Mucosa of gallbladder (tissue), 1 donor: ENCODE measurements around the gene ATP6V1C2. TPM values are rescaled to one million over a fixed set of nuclear protein-coding genes. Genes with fewer than 3 reads are reported as not detected.

Experiments used
- DNase-seq: peaks from one replicate; pipeline ENCODE4 v3.0.0-alpha.2; 2020; ENCODE audit warnings: low spot score
- total RNA-seq: library from RNA; stranded (reverse); gene quantifications from one replicate; pipeline ENCODE4 v1.2.1, GENCODE V29; 2021
- donor health status: DM: no; HTN: no; CAD: no.

The ATP6V1C2 gene
- total RNA-seq, 1 donor from 2014 or later = 0.26 TPM

GRCh38 chr2:10732924-10733565 is 11.6 kb downstream of the ATP6V1C2 start:
- DNase-seq = no peak

- DNase-seq = no peak
Measured at GRCh38 chr2:10733566-10733925, 12.1 kb downstream of the ATP6V1C2 start.

- no peak for DNase-seq
Measured at GRCh38 chr2:10733980-10734379, 12.6 kb downstream of the ATP6V1C2 start.

DNA sequence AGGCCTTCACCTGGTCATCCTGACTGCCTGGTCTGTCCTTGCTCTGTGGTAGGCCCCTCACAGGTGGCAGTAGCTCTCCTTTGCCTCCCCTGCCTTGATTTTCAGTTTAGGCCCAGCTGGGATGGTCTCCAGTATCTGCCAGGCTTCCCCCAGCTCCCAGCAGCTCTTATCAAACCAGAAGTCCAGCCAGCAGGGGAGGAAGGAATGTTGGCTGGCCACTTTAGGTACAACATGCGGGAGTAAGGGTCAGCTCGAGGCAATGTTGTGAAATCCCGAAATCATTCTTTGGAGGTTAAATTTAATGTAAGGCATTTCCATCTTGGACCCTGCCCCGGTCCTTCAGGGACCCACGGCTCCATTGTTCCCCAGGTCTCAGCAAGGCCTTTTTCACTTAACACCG is 16.8 kb downstream of the ATP6V1C2 start:
- no peak for DNase-seq

GRCh38 chr2:10740226-10740625 is 18.8 kb downstream of the ATP6V1C2 start:
- DNase-seq = no peak

GRCh38 chr2:10741139-10741538 is 19.7 kb downstream of the ATP6V1C2 start:
- DNase-seq = no peak

DNA sequence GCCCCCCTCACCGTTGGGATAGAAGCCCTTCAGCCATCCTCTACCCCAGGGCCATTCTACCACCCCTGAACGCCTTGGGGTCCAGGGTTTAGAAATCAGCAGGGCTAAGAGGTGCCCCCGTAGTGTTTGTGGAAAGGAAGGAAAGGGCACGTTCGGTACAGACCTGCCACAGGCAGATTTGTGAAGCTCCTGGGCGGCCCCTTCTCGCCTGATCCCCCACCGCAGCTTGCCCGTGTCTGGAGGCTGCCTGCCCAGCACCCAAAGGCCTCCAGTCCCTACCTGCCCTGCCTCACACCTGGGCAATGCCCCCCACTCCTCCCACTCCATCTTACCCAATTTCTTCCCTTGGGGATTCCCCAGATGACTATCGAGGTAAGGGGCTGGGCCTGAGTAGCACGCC is 21.2 kb downstream of the ATP6V1C2 start:
- no peak for DNase-seq

DNA sequence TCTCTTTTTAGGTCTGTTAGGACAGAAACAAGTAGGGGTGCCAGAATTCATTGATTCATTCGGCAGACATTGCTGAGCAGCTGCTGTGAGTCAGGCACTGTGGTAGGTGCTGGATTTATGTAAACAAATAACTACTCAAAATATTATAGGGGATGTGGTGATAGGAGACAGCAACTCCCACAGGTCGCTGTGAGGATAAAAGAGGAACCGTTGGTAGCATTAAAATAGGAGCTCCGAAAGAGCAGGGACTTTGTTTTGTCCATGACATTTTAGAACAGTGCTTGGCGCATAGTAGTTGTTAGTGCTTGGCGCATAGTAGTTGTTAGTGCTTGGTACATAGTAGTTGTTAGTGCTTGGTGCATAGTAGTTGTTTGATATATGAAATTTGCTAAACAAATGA is 29.2 kb downstream of the ATP6V1C2 start:
- DNase-seq = no peak

DNA sequence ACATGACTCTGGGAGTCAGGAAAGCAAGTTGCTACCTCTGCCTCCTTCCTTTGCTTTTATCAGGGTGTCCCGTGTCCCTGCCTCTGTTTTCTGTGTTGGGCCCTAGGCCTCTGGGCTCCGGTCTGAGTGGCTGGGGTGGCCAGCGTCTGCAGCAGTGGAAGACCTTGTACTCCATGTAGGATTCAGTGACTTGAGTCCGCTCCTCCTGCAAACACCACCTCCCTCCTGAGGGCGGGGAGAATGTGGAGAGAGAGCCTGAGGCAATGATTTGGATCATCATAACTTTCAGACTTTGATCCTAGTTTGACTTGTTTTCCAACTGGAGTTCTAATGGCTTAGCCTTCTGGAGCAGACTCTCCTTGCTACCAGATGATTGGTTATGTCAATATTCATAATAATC is 30.8 kb downstream of the ATP6V1C2 start:
- DNase-seq = no peak

GRCh38 chr2:10753156-10753555 is 31.7 kb downstream of the ATP6V1C2 start:
- DNase-seq = no peak

GRCh38 chr2:10753876-10754275 is 32.4 kb downstream of the ATP6V1C2 start:
- no peak for DNase-seq

GRCh38 chr2:10755621-10756020 is 34.2 kb downstream of the ATP6V1C2 start:
- DNase-seq = no peak

DNA sequence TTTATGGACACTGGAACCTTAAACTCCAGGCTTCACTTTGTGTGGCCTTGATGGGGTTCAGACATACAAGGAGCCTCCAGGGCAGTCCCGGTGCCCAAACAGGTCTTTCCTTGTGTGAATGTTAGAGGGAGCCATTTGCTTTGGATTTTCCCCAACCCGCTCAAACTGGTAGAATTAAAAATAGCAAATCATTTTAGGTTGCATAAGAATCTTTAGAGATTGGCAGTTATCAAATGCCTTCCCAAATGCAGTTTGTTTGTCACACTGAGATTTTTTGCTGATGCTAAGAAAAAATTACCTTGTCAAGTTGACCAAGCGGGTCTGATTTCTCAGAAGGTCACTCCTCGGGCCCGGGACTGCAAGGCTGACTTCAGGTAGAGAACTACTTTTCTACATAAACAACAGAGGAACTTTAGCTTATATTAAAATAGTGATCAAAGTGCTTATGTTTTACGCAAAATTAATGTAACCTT is 36.4 kb downstream of the ATP6V1C2 start:
- no peak for DNase-seq

DNA sequence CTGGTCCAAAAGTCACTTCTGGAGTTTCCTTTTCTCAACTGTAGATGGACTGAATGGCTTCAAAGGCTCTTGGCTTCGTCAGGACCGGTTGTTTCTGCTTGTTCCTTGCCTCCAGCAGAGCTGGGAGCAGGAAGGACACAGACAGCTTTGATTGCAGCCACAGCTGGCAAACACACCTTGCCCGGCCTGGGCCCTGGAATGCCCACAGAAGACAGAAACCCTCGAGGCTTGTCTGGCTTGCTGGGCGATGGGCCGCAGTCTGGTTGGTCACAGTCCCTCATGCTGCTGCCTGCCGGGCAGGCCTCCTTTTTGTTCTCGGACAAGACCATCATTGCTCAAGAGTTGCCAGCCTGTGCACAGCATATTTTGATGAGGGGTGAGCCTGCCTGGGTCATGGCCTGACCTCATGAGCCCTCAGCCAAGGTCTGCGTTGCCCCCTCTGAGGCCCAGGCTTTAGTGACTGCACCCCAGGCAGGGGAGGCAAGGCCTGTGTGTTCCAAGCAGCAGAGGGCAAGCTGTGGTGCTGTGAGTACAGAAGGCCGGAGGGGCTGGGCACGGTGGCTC is 37.8 kb downstream of the ATP6V1C2 start:
- no peak for DNase-seq

- DNase-seq = no peak
Measured at GRCh38 chr2:10760794-10761504, 39.5 kb downstream of the ATP6V1C2 start.

GRCh38 chr2:10761591-10761990 is 40.2 kb downstream of the ATP6V1C2 start:
- DNase-seq = no peak

- DNase-seq = peak; percentile 18
Measured at GRCh38 chr2:10762651-10763460, 41.4 kb downstream of the ATP6V1C2 start.

- no peak for DNase-seq
Measured at GRCh38 chr2:10763461-10763800, 42.0 kb downstream of the ATP6V1C2 start.

GRCh38 chr2:10764096-10764785 is 42.8 kb downstream of the ATP6V1C2 start:
- no peak for DNase-seq

DNA sequence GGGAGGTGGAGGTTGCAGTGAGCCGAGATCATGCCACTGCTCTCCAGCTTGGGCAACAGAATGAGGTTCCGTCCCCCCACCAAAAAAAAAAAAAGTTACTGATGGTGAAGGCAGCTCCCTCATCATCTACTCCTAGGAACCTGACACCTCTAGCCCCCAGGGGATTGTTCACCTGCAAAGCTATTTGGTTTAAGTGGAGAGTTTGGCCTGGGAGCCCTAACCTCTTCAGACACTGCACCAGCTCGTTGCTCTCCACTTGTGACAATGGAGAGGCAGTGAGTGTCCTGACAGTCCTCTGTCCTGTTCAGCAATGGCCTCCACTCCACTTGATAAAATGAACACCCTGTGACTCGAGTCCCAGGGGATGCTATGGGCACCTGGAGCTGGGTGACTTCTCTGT is 43.5 kb downstream of the ATP6V1C2 start:
- no peak for DNase-seq

- DNase-seq = peak; percentile 26
Measured at GRCh38 chr2:10765461-10765860, 44.0 kb downstream of the ATP6V1C2 start.

DNA sequence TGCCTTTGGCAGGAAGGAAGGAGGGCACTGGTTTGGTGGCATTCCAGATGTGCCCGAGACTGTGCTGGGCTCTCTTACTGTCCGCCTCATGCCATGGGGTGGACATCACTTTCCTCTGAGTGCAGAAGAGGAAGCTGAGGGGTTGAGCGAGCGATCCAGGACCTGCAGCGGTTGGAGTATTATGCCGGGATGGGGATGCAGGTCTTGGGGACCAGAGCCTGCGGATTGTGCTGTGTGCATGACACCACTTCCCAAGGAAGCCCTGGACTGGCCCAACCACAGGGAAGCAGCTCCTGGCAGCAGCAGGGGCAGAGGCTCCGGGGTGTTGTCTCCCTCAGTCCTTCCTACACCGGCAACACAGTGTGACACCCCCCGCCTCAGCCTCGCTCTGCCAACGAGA is 44.5 kb downstream of the ATP6V1C2 start:
- no peak for DNase-seq
